ENCODE results near the gene PHYH.

Gene PHYH

GRCh38 chr10:13316635-13317311 lies 16.9 kb upstream of the PHYH start:
- no peaks in the 10 kb centered on the region for H3K4me1 ChIP-seq (ENCODE audit: control insufficient read depth, insufficient read depth, low read length)
- peaks cover 14% of the 10 kb centered on the region for H3K36me3 ChIP-seq (ENCODE audit: control insufficient read depth, insufficient read depth, low read length)
- no peaks in the 10 kb centered on the region for H3K9me3 ChIP-seq (ENCODE audit: control insufficient read depth, insufficient read depth, low read length)
- H3K27me3 ChIP-seq (ENCODE audit: control insufficient read depth, insufficient read depth, low read length) = no peaks in the 10 kb centered on the region
- no peak overlapping the region for H3K9ac ChIP-seq (ENCODE audit: low read depth, low read length)
- no peak overlapping the region for H3K4me3 ChIP-seq (ENCODE audit: low read depth, low read length)

GRCh38 chr10:13315361-13315760 lies 15.5 kb upstream of the PHYH start:
- no peaks in the 10 kb centered on the region for H3K27me3 ChIP-seq (ENCODE audit: control insufficient read depth, insufficient read depth, low read length)
- H3K9me3 ChIP-seq (ENCODE audit: control insufficient read depth, insufficient read depth, low read length) = no peaks in the 10 kb centered on the region

GRCh38 chr10:13311177-13311575 lies 11.3 kb upstream of the PHYH start:
- Histone ChIP-seq H3K9ac (ENCODE audit: low read depth, low read length) (no peak overlapping the region), H3K27me3 (ENCODE audit: control insufficient read depth, insufficient read depth, low read length) (no peaks in the 10 kb centered on the region), H3K36me3 (ENCODE audit: control insufficient read depth, insufficient read depth, low read length) (no peaks in the 10 kb centered on the region), H3K9me3 (ENCODE audit: control insufficient read depth, insufficient read depth, low read length) (no peaks in the 10 kb centered on the region), H3K4me1 (ENCODE audit: control insufficient read depth, insufficient read depth, low read length) (no peaks in the 10 kb centered on the region), H3K4me3 (ENCODE audit: low read depth, low read length) (no peak overlapping the region)

More at GRCh38 chr10:13315361-13315760, 15.5 kb upstream of the PHYH start:
- no peaks in the 10 kb centered on the region for H3K4me1 ChIP-seq (ENCODE audit: control insufficient read depth, insufficient read depth, low read length)
- no peak overlapping the region for H3K4me3 ChIP-seq (ENCODE audit: low read depth, low read length)
- H3K36me3 ChIP-seq (ENCODE audit: control insufficient read depth, insufficient read depth, low read length) = peaks cover 6% of the 10 kb centered on the region
- H3K9ac ChIP-seq (ENCODE audit: low read depth, low read length) = no peak overlapping the region

GRCh38 chr10:13310518-13311176 lies 10.8 kb upstream of the PHYH start:
- Histone ChIP-seq H3K4me1 (ENCODE audit: control insufficient read depth, insufficient read depth, low read length) (no peaks in the 10 kb centered on the region), H3K36me3 (ENCODE audit: control insufficient read depth, insufficient read depth, low read length) (no peaks in the 10 kb centered on the region), H3K4me3 (ENCODE audit: low read depth, low read length) (no peak overlapping the region), H3K9me3 (ENCODE audit: control insufficient read depth, insufficient read depth, low read length) (no peaks in the 10 kb centered on the region), H3K27me3 (ENCODE audit: control insufficient read depth, insufficient read depth, low read length) (no peaks in the 10 kb centered on the region), H3K9ac (ENCODE audit: low read depth, low read length) (no peak overlapping the region)

- Histone ChIP-seq H3K9ac (ENCODE audit: low read depth, low read length) (no peak overlapping the region), H3K9me3 (ENCODE audit: control insufficient read depth, insufficient read depth, low read length) (no peaks in the 10 kb centered on the region), H3K4me1 (ENCODE audit: control insufficient read depth, insufficient read depth, low read length) (no peaks in the 10 kb centered on the region), H3K4me3 (ENCODE audit: low read depth, low read length) (no peak overlapping the region), H3K27me3 (ENCODE audit: control insufficient read depth, insufficient read depth, low read length) (no peaks in the 10 kb centered on the region), H3K36me3 (ENCODE audit: control insufficient read depth, insufficient read depth, low read length) (no peaks in the 10 kb centered on the region)
Observed at GRCh38 chr10:13309792-13310191, 9.9 kb upstream of the PHYH start.

- H3K27me3 ChIP-seq (ENCODE audit: control insufficient read depth, insufficient read depth, low read length) = no peaks in the 10 kb centered on the region
- H3K4me3 ChIP-seq (ENCODE audit: low read depth, low read length) = no peak overlapping the region
- H3K4me1 ChIP-seq (ENCODE audit: control insufficient read depth, insufficient read depth, low read length) = no peaks in the 10 kb centered on the region
- no peaks in the 10 kb centered on the region for H3K36me3 ChIP-seq (ENCODE audit: control insufficient read depth, insufficient read depth, low read length)
- H3K9me3 ChIP-seq (ENCODE audit: control insufficient read depth, insufficient read depth, low read length) = no peaks in the 10 kb centered on the region
- H3K9ac ChIP-seq (ENCODE audit: low read depth, low read length) = no peak overlapping the region
Observed at GRCh38 chr10:13308096-13308495, 8.2 kb upstream of the PHYH start.

- Histone ChIP-seq H3K36me3 (ENCODE audit: control insufficient read depth, insufficient read depth, low read length) (no peaks in the 10 kb centered on the region), H3K27me3 (ENCODE audit: control insufficient read depth, insufficient read depth, low read length) (no peaks in the 10 kb centered on the region), H3K4me1 (ENCODE audit: control insufficient read depth, insufficient read depth, low read length) (peaks cover 2% of the 10 kb centered on the region), H3K4me3 (ENCODE audit: low read depth, low read length) (no peak overlapping the region), H3K9me3 (ENCODE audit: control insufficient read depth, insufficient read depth, low read length) (no peaks in the 10 kb centered on the region), H3K9ac (ENCODE audit: low read depth, low read length) (no peak overlapping the region)
Observed at GRCh38 chr10:13306103-13306502, 6.2 kb upstream of the PHYH start.

GRCh38 chr10:13302821-13303555 lies 3.1 kb upstream of the PHYH start:
- Histone ChIP-seq H3K27me3 (ENCODE audit: control insufficient read depth, insufficient read depth, low read length) (no peaks in the 10 kb centered on the region), H3K4me3 (ENCODE audit: low read depth, low read length) (no peak overlapping the region), H3K4me1 (ENCODE audit: control insufficient read depth, insufficient read depth, low read length) (peaks cover 2% of the 10 kb centered on the region), H3K9ac (ENCODE audit: low read depth, low read length) (no peak overlapping the region), H3K9me3 (ENCODE audit: control insufficient read depth, insufficient read depth, low read length) (no peaks in the 10 kb centered on the region), H3K36me3 (ENCODE audit: control insufficient read depth, insufficient read depth, low read length) (no peaks in the 10 kb centered on the region)

- Histone ChIP-seq H3K9ac (ENCODE audit: low read depth, low read length) (no peak overlapping the region), H3K4me3 (ENCODE audit: low read depth, low read length) (peak overlapping the region; percentile 69), H3K36me3 (ENCODE audit: control insufficient read depth, insufficient read depth, low read length) (no peaks in the 10 kb centered on the region), H3K4me1 (ENCODE audit: control insufficient read depth, insufficient read depth, low read length) (peaks cover 2% of the 10 kb centered on the region), H3K27me3 (ENCODE audit: control insufficient read depth, insufficient read depth, low read length) (no peaks in the 10 kb centered on the region), H3K9me3 (ENCODE audit: control insufficient read depth, insufficient read depth, low read length) (no peaks in the 10 kb centered on the region)
Observed at GRCh38 chr10:13298748-13299436, 972 bp downstream of the PHYH start.

- Histone ChIP-seq H3K9ac (ENCODE audit: low read depth, low read length) (no peak overlapping the region), H3K27me3 (ENCODE audit: control insufficient read depth, insufficient read depth, low read length) (no peaks in the 10 kb centered on the region), H3K36me3 (ENCODE audit: control insufficient read depth, insufficient read depth, low read length) (no peaks in the 10 kb centered on the region), H3K4me3 (ENCODE audit: low read depth, low read length) (no peak overlapping the region), H3K9me3 (ENCODE audit: control insufficient read depth, insufficient read depth, low read length) (no peaks in the 10 kb centered on the region), H3K4me1 (ENCODE audit: control insufficient read depth, insufficient read depth, low read length) (no peaks in the 10 kb centered on the region)
Observed at GRCh38 chr10:13296476-13296875, 3.4 kb downstream of the PHYH start.

- Histone ChIP-seq H3K27me3 (ENCODE audit: control insufficient read depth, insufficient read depth, low read length) (no peaks in the 10 kb centered on the region), H3K4me3 (ENCODE audit: low read depth, low read length) (no peak overlapping the region), H3K36me3 (ENCODE audit: control insufficient read depth, insufficient read depth, low read length) (no peaks in the 10 kb centered on the region), H3K4me1 (ENCODE audit: control insufficient read depth, insufficient read depth, low read length) (no peaks in the 10 kb centered on the region), H3K9ac (ENCODE audit: low read depth, low read length) (no peak overlapping the region), H3K9me3 (ENCODE audit: control insufficient read depth, insufficient read depth, low read length) (no peaks in the 10 kb centered on the region)
Observed at GRCh38 chr10:13294784-13295183, 5.1 kb downstream of the PHYH start.

Measured in iPS-15b (cell line).